ENCODE results near the gene TBC1D1.

DNA sequence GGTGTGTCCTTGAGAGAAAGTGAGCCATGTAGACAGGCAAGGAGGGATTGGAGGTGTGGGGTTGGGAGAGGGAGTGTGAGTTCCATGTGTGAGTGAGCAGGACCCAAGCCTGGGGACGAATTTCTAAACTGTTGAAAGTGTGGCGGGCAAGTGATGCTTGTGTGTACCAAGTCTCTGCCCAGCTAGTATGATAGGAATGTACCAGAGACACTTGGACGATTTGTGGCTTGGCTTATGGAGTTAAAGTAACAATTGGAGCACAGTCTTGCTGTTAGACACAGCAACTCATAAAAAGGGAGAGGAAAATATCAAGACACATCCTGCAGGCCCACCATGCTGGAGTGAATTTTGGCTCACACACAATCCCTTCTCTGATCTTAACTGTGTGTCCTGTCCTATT, 77.9 kb downstream of the TBC1D1 start:
- TF ChIP-seq ZNF776 (tag by site-specific recombination; IDR thresholded peaks at IDR 0.05; ENCODE audit: borderline replicate concordance) (no peak), CTCF (tag by site-specific recombination; IDR thresholded peaks at IDR 0.05) (no peak), REST (tag by site-specific recombination; IDR thresholded peaks at IDR 0.05) (no peak), ZNF670 (tag by site-specific recombination; IDR thresholded peaks at IDR 0.05; ENCODE audit: low read depth) (no peak), HOXD13 (CRISPR knock-in tag; IDR thresholded peaks at IDR 0.05; ENCODE audit: borderline replicate concordance) (no peak), KLF10 (tag by site-specific recombination; IDR thresholded peaks at IDR 0.05) (no peak), TCF7L2 (IDR thresholded peaks at IDR 0.05; ENCODE audit: borderline replicate concordance, low read depth, low read length) (no peak), ZNF274 (IDR thresholded peaks at IDR 0.05; ENCODE audit: low read length) (no peak), ZNF274 (tag by site-specific recombination; IDR thresholded peaks at IDR 0.05; ENCODE audit: borderline replicate concordance) (no peak)
